Fibroblast of mammary gland (primary cell): ENCODE results near the gene SIRPD.

Experiments
- DNase-seq: peaks from one replicate; pipeline ENCODE4 v3.0.0-alpha.2; 2010; ENCODE audit warnings: low read depth
- H3K4me3 ChIP-seq: 2 replicates; pipeline ENCODE4 v1.5.1; 2011; ENCODE audit warnings: low read depth, mild to moderate bottlenecking, low read length, moderate library complexity; ENCODE audit not compliant: control insufficient read depth
- TF ChIP-seq, protein P1 (sequence below): conservative IDR thresholded peaks from 2 replicates; pipeline ENCODE4 v1.5.1; 2011; ENCODE audit warnings: low read depth, low read length, inconsistent platforms; ENCODE audit not compliant: control insufficient read depth, insufficient read depth

SIRPD gene

DNA sequence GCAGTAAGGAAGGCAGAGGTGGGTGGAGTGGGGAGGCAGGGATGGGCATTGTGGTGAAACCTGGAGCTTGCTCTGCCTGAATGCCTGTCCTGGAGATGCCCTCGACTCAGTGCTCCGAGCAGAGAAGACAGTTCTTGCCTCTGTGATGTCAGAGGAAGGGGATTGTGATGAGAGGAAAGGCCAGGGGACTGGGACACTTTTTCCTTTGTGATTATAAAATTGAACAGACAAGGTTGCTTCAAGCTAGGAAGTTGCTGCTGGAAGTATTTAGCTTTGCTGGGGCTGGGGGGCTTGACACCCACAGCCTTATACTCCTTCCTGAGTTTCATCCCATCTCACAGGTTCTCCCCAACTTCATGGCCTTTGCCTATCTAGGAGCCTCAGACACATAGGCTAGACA is at the start of gene SIRPD:
Gene SIRPD (minus strand): TSS at position 101 of the 400 bp plus-strand sequence. CDS start 52 bp downstream, at position 49.
- TF ChIP-seq, protein P1, sequence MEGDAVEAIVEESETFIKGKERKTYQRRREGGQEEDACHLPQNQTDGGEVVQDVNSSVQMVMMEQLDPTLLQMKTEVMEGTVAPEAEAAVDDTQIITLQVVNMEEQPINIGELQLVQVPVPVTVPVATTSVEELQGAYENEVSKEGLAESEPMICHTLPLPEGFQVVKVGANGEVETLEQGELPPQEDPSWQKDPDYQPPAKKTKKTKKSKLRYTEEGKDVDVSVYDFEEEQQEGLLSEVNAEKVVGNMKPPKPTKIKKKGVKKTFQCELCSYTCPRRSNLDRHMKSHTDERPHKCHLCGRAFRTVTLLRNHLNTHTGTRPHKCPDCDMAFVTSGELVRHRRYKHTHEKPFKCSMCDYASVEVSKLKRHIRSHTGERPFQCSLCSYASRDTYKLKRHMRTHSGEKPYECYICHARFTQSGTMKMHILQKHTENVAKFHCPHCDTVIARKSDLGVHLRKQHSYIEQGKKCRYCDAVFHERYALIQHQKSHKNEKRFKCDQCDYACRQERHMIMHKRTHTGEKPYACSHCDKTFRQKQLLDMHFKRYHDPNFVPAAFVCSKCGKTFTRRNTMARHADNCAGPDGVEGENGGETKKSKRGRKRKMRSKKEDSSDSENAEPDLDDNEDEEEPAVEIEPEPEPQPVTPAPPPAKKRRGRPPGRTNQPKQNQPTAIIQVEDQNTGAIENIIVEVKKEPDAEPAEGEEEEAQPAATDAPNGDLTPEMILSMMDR, result no peak
- H3K4me3 ChIP-seq, result no peak within 1 kb of the TSS
- DNase-seq, result no peak

- H3K4me3 ChIP-seq, result no peak overlapping the region
- no peak for DNase-seq
- TF ChIP-seq, protein P1, result no peak
Observed at GRCh38 chr20:1600736-1601135, 43.2 kb upstream of the SIRPD start.

DNA sequence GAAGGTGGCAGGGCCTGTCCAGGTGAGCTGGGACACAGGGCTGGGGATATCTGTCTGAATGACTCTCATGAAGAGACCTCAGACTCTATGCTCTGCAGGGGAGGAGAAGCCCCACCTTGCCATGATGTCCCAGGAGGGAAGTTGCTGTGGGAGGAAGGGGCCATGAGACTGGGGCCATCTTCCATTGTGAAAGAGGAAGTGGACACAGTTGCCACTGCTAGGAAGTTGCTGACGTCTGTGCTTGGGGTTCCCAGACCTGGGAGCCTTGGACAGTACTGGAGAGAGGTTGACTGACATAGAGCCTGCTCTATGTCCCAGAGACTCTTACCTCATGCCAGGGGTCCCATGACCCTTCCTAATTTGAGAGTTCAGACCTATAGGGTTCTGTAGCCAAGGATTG is 37.8 kb upstream of the SIRPD start:
- no peak overlapping the region for H3K4me3 ChIP-seq
- DNase-seq, result no peak
- TF ChIP-seq, protein P1, result no peak

- H3K4me3 ChIP-seq, result no peak overlapping the region
- DNase-seq, result no peak
- TF ChIP-seq, protein P1, result no peak
Observed at GRCh38 chr20:1588533-1589460, 31.3 kb upstream of the SIRPD start.

DNA sequence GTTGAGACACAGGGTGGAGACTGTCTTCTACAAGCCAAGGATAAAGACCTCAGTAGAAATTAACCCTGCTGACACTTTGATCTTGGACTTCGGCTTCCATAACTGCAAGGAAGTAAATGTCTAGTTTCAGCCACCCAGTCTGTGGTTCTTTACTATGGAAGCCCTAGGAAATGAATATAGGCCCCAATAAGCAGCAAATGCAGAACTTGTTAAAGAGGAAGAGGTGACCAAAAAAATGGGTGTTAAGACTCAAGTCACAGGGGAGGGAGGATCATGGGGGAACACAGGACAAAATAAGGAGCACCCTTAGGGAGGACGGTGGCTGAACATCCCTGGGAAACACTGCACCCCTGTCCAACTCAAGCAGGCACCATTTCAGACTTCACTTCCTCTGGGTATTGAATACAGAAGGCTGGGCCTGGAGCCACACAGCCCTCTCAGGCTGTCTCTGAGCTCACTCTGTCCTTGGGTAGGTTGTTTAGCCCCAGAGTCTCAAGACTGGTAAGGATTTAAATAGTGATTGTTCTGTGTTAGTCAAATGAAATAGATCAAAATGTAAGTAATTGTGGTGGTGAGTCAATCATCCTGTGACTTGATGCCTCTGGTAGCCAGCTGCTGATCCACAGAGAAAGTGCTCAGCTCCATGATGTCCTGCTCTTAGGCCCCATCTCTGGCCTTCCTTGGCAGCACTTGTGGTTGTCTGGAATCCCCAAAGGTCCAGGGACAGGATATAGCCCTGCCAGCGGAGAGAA is 30.5 kb upstream of the SIRPD start:
- TF ChIP-seq, protein P1, result no peak
- no peak overlapping the region for H3K4me3 ChIP-seq
- no peak for DNase-seq

DNA sequence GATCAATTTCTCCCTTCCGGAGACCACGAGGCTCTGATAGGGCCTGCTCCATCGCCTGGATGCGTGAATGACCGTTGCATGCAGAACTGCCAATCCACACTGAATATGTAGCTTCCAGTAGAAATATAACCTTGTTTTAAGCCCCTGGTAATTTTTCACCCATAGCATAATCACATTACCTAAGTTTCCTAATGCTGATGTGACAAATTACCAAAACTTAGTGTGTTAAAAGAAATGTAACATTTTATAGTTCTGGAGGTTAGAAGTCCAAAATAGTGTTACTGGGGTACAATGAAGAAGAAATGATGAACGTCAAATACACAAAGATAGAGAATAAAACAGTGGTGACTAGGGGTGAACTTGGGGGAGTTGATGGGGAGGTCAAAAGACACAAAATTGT is 22.0 kb upstream of the SIRPD start:
- H3K4me3 ChIP-seq, result no peak overlapping the region
- no peak for DNase-seq
- TF ChIP-seq, protein P1, result no peak
